Right lobe of liver (tissue), 6 donors: Measurements from ENCODE around the gene TMEM131L. TPM values are rescaled to one million over a fixed set of nuclear protein-coding genes. Genes with fewer than 3 reads are reported as not detected.

Experiments used
- ATAC-seq, 4 donors: fragments of 200-7000 bp; cut with Tn5 transposase; one replicate each; pipeline ENCODE4 v1.9.1; 2020; ENCODE audit warnings: mild to moderate bottlenecking in 4 of 4, moderate library complexity in 4 of 4
- DNase-seq, 3 donors: peaks; one replicate each; pipeline ENCODE4 v3.0.0-alpha.2; 2020
- H3K27ac ChIP-seq, 3 donors: fragments of 200-600 bp; one replicate each; pipeline ENCODE4 v1.8.0; 2022
- H3K27me3 ChIP-seq, 2 donors: fragments of 200-600 bp; one replicate each; pipeline ENCODE4 v1.8.0; 2022
- H3K36me3 ChIP-seq, 4 donors: fragments of 200-600 bp; sonication (generic) in 1 of 4; one replicate each; pipeline versions ENCODE4 v1.5.1 to v1.8.0; 2017 to 2022; ENCODE audit warnings: control low read depth in 1 of 4
- H3K4me1 ChIP-seq, 4 donors: fragments of 200-600 bp; sonication (generic) in 1 of 4; one replicate each; pipeline versions ENCODE4 v1.5.1 to v1.8.0; 2017 to 2022; ENCODE audit warnings: control low read depth in 1 of 4
- H3K4me3 ChIP-seq, 3 donors: fragments of 200-600 bp; one replicate each; pipeline ENCODE4 v1.8.0; 2022
- H3K9me3 ChIP-seq, 4 donors: fragments of 200-600 bp; sonication (generic) in 1 of 4; one replicate each; pipeline versions ENCODE4 v1.5.1 to v1.8.0; 2017 to 2022; ENCODE audit warnings: control low read depth in 1 of 4
- CTCF ChIP-seq, 4 donors: fragments of 200-600 bp in 3 of 4; fragments of 450-650 bp in 1 of 4; IDR thresholded peaks; one replicate each; pipeline versions ENCODE4 v1.5.1 to v1.8.0; 2016 to 2022; ENCODE audit warnings: antibody characterized with exemption in 4 of 4, mild to moderate bottlenecking in 2 of 4
- POLR2A ChIP-seq: fragments of 450-650 bp; IDR thresholded peaks from one replicate; pipeline ENCODE4 v1.6.1; 2017; ENCODE audit warnings: antibody characterized with exemption, mild to moderate bottlenecking
- WGBS: methylation state at CpG from one replicate; pipeline ENCODE4 v1.1.6; 2018; ENCODE audit warnings: low coverage, low lambda C conversion rate; ENCODE audit not compliant: insufficient coverage; ENCODE audit errors: missing lambda C conversion rate; 5-methylcytosine and 5-hydroxymethylcytosine counted together
- intact Hi-C, 2 donors: fragments of 100-400 bp; cut with DNase I; formaldehyde crosslinking; loops; one replicate each; pipeline versions ENCODE4 v1.11.2 to v1.14.1; 2022
- total RNA-seq, 6 experiments: library from RNA; depleted of rRNA in 2 of 6; stranded (reverse); fragments of >200 nt in 2 of 6; fragmentation: NEBNext Ultra II Directional in 3 of 6; extraction: Animal tissue kit (Norgen Biotek cat#: 25700) in 3 of 6; gene quantifications; one replicate each; pipeline versions ENCODE4 v1.1.0 to v1.2.4, GENCODE V29; 2016 to 2023
- donor health status: DM: no; HTN: yes; CAD: no.
- donor health status: DM: no; HTN: no; CAD: no.
- donor health status: DM: no; HTN: no; CAD: no.
- donor health status: DM: no; HTN: yes; CAD: no.
- donor health status: DM: no; HTN: yes; CAD: no.

Gene TMEM131L
- total RNA-seq, 6 experiments from 2014 or later: 13.2 to 19.6 (median 14.8) TPM

- H3K27me3 ChIP-seq: no peaks in the 10 kb centered on the region
- DNase-seq: no peak
- ATAC-seq: no peak
- intact Hi-C loops: loop anchor here in 1 of 2 donors (10.0 kb wide), 1 partner anchor 141 kb away; no protein-coding TSS in a partner anchor
- H3K4me1 ChIP-seq: no peaks in the 10 kb centered on the region
- WGBS: 68% methylated on average over 3 of the region's 3 CpGs
- TF ChIP-seq POLR2A: no peak
- no peak for TF ChIP-seq CTCF (IDR thresholded peaks at IDR 0.05)
- H3K36me3 ChIP-seq: no peaks in the 10 kb centered on the region
- H3K4me3 ChIP-seq: no peak overlapping the region
- H3K27ac ChIP-seq: peak overlapping the region; percentile 32 to 83 (median 68)
- H3K9me3 ChIP-seq: no peaks in the 10 kb centered on the region
Observed at GRCh38 chr4:153433754-153434105, 32.4 kb upstream of the TMEM131L start.

DNA sequence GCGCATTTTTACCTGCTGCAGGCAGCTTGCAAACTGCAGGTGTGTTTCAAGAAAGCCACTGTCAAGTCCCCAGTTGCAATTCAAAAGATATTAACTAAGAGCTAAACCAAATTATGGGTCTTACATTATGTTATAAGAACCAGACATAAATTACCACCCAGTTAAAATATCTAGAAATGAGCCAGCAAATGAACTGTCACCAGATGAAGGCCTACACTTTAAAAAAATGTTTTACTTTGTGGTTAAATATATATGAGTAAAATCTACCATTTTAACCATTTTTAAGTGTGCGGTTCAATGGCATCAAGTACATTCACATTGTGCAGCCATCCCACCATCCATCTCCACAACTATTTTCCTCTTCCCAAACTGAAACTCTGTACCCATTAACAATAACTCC is 32.0 kb upstream of the TMEM131L start:
- no peak overlapping the region for H3K27ac ChIP-seq
- H3K4me1 ChIP-seq: no peaks in the 10 kb centered on the region
- H3K9me3 ChIP-seq: no peaks in the 10 kb centered on the region
- TF ChIP-seq POLR2A (no peak), CTCF (IDR thresholded peaks at IDR 0.05) (no peak)
- no peak overlapping the region for H3K4me3 ChIP-seq
- H3K36me3 ChIP-seq: no peaks in the 10 kb centered on the region
- no peak for DNase-seq
- intact Hi-C loops: loop anchor here in 1 of 2 donors (10.0 kb wide), 1 partner anchor 141 kb away; no protein-coding TSS in a partner anchor
- no peak for ATAC-seq
- WGBS: 46% methylated on average over 2 of the region's 2 CpGs
- no peaks in the 10 kb centered on the region for H3K27me3 ChIP-seq

- H3K27ac ChIP-seq: peak overlapping the region; percentile 2 to 83 (median 60)
- intact Hi-C loops: loop anchor here in 1 of 2 donors (10.0 kb wide), 1 partner anchor 136 kb away; no protein-coding TSS in a partner anchor
- DNase-seq: no peak
Observed at GRCh38 chr4:153438916-153439756, 27.0 kb upstream of the TMEM131L start.

DNA sequence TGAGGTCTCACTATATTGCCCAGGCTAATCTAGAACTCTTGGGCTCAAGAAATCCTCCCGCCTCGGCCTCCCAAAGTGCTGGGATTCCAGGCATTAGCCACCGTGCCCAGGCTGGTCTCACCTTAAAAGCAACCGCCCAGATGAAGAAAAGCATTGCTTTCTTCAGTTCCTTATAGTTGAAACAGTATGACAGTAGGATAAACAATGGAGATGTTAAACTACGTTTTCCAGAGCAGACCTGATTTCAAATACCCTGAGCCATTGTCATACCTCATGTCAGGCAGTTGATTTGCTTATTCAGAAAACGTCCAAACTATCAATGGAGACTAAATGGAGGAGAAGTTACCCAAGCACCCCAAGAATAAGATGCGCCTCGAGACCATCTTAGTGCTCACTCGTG is 26.3 kb upstream of the TMEM131L start:
- no peaks in the 10 kb centered on the region for H3K9me3 ChIP-seq
- H3K4me1 ChIP-seq: no peaks in the 10 kb centered on the region
- H3K27me3 ChIP-seq: no peaks in the 10 kb centered on the region
- no peak overlapping the region for H3K27ac ChIP-seq
- no peaks in the 10 kb centered on the region for H3K36me3 ChIP-seq
- DNase-seq (no peak), ATAC-seq (no peak)
- no peak for TF ChIP-seq CTCF (IDR thresholded peaks at IDR 0.05)
- TF ChIP-seq POLR2A: no peak
- intact Hi-C loops: loop anchor here in 1 of 2 donors (10.0 kb wide), 1 partner anchor 135 kb away; no protein-coding TSS in a partner anchor
- H3K4me3 ChIP-seq: no peak overlapping the region
- 86% methylated on average over 7 of the region's 9 CpGs for WGBS

More at GRCh38 chr4:153438916-153439756, 27.0 kb upstream of the TMEM131L start:
- Histone ChIP-seq H3K27me3 (no peaks in the 10 kb centered on the region), H3K4me1 (no peaks in the 10 kb centered on the region), H3K4me3 (peak overlapping the region; percentile 2 to 32 (median 22)), H3K9me3 (no peaks in the 10 kb centered on the region), H3K36me3 (no peaks in the 10 kb centered on the region)
- TF ChIP-seq CTCF (IDR thresholded peaks at IDR 0.05): no peak
- no peak for TF ChIP-seq POLR2A
- 34% methylated on average over 13 of the region's 13 CpGs for WGBS
- peak; percentile 87 to 94 (median 89) for ATAC-seq
